Upper lobe of left lung (tissue), 6 donors: ENCODE data around the gene ATP1A1. TPM values are rescaled to one million over a fixed set of nuclear protein-coding genes. Genes with fewer than 3 reads are reported as not detected.
A peak's percentile ranks its signal among the peaks of the same experiment; 100 is the strongest.

Experiments
- ATAC-seq, 2 donors: fragments of 200-7000 bp; cut with Tn5 transposase; one replicate each; pipeline ENCODE4 v1.9.1; 2022; ENCODE audit warnings: mild to moderate bottlenecking in 2 of 2, moderate library complexity in 2 of 2; ENCODE audit not compliant: low FRiP score in 2 of 2
- DNase-seq, 2 donors: peaks; one replicate each; pipeline ENCODE4 v3.0.0-alpha.2; 2019 to 2020
- H3K27ac ChIP-seq, 4 donors: fragments of 200-600 bp; sonication (generic); one replicate each; pipeline ENCODE4 v1.5.1; 2016 to 2019
- H3K27me3 ChIP-seq, 4 donors: fragments of 200-600 bp; sonication (generic); one replicate each; pipeline ENCODE4 v1.5.1; 2017 to 2019
- H3K36me3 ChIP-seq, 4 donors: fragments of 200-600 bp; sonication (generic); one replicate each; pipeline ENCODE4 v1.5.1; 2016 to 2019
- H3K4me1 ChIP-seq, 4 donors: fragments of 200-600 bp; sonication (generic); one replicate each; pipeline ENCODE4 v1.5.1; 2018 to 2019
- H3K4me3 ChIP-seq, 4 donors: fragments of 200-600 bp; sonication (generic); one replicate each; pipeline ENCODE4 v1.5.1; 2017 to 2019; ENCODE audit warnings: mild to moderate bottlenecking in 2 of 4, moderate library complexity in 1 of 4
- H3K9me3 ChIP-seq, 4 donors: fragments of 200-600 bp; sonication (generic); one replicate each; pipeline ENCODE4 v1.5.1; 2018 to 2019
- CTCF ChIP-seq, 6 experiments: fragments of 450-650 bp in 4 of 6; fragments of 200-600 bp in 2 of 6; sonication (generic) in 2 of 6; IDR thresholded peaks; one replicate each; pipeline ENCODE4 v1.5.1; 2016 to 2019; ENCODE audit warnings: antibody characterized with exemption in 6 of 6
- EP300 ChIP-seq, 4 donors: sonication (generic); formaldehyde crosslinking; IDR thresholded peaks; one replicate each; pipeline ENCODE4 v1.5.1; 2017; ENCODE audit warnings: antibody characterized with exemption in 4 of 4, control low read depth in 2 of 4
- POLR2A ChIP-seq, 4 donors: fragments of 450-650 bp; IDR thresholded peaks; one replicate each; pipeline ENCODE4 v1.5.1; 2016 to 2017; ENCODE audit warnings: antibody characterized with exemption in 4 of 4, mild to moderate bottlenecking in 2 of 4
- POLR2AphosphoS5 ChIP-seq, 2 donors: sonication (generic); formaldehyde crosslinking; IDR thresholded peaks; one replicate each; pipeline ENCODE4 v1.5.1; 2017; ENCODE audit warnings: antibody characterized with exemption in 2 of 2
- WGBS, 2 donors: methylation state at CpG; one replicate each; pipeline ENCODE4 v1.1.5; 2017 to 2018; 5-methylcytosine and 5-hydroxymethylcytosine counted together
- total RNA-seq, 6 donors: library from RNA; depleted of rRNA in 4 of 6; stranded (reverse); fragments of >200 nt in 4 of 6; gene quantifications; one replicate each; pipeline versions ENCODE4 v1.1.0 to v1.2.1, GENCODE V29; 2016 to 2021
- donor health status: DM: no; HTN: no; CAD: no; lungs with moderate emphysema.
- donor health status: DM: no; HTN: yes; CAD: no; lungs with severe emphysema.

The ATP1A1 gene
- total RNA-seq, 6 donors from 2014 or later = 383 to 829 (median 696) TPM

GRCh38 chr1:116382857-116383483 is 9.9 kb downstream of the ATP1A1 start:
- Histone ChIP-seq H3K4me1 (peaks cover 58 to 82% (median 65%) of the 10 kb centered on the region in 4 donors), H3K27ac (peak overlapping the region in 2 of 4 donors; percentile 46 to 94), H3K9me3 (no peaks in the 10 kb centered on the region), H3K36me3 (peaks cover 15 to 46% (median 29%) of the 10 kb centered on the region in 4 donors), H3K27me3 (no peaks in the 10 kb centered on the region), H3K4me3 (no peak overlapping the region)
- DNase-seq (no peak), ATAC-seq (no peak)
- 70 to 72% methylated on average over 4 of the region's 4 CpGs for WGBS, 2 donors
- TF ChIP-seq POLR2AphosphoS5 (IDR thresholded peaks at IDR 0.05) (no peak), EP300 (IDR thresholded peaks at IDR 0.05) (no peak), CTCF (IDR thresholded peaks at IDR 0.05) (no peak), POLR2A (IDR thresholded peaks at IDR 0.05) (no peak)

- H3K27ac ChIP-seq = peak overlapping the region in 3 of 4 donors; percentile 10 to 50 (median 39)
- 50 to 67% methylated on average over 4 of the region's 4 CpGs for WGBS, 2 donors
Measured at GRCh38 chr1:116386042-116386441, 13.0 kb downstream of the ATP1A1 start.

GRCh38 chr1:116387551-116387950 is 14.5 kb downstream of the ATP1A1 start:
- ATAC-seq (no peak), DNase-seq (no peak)
- Histone ChIP-seq H3K36me3 (peaks cover 40 to 91% (median 74%) of the 10 kb centered on the region in 4 donors), H3K4me1 (peaks cover 15 to 59% (median 49%) of the 10 kb centered on the region in 4 donors), H3K27me3 (no peaks in the 10 kb centered on the region), H3K9me3 (no peaks in the 10 kb centered on the region), H3K27ac (peak overlapping the region in 1 of 4 donors; percentile 55), H3K4me3 (no peak overlapping the region)
- 89 to 95% methylated on average over 6 of the region's 6 CpGs for WGBS, 2 donors
- TF ChIP-seq POLR2A (IDR thresholded peaks at IDR 0.05) (no peak), POLR2AphosphoS5 (IDR thresholded peaks at IDR 0.05) (no peak), CTCF (IDR thresholded peaks at IDR 0.05) (no peak), EP300 (IDR thresholded peaks at IDR 0.05) (no peak)

More at GRCh38 chr1:116386042-116386441, 13.0 kb downstream of the ATP1A1 start:
- H3K27me3 ChIP-seq = no peaks in the 10 kb centered on the region
- peaks cover 30 to 68% (median 51%) of the 10 kb centered on the region in 4 donors for H3K4me1 ChIP-seq
- DNase-seq (peak in 1 of 2 donors; percentile 74), ATAC-seq (peak; percentile 56 to 74)
- no peak overlapping the region for H3K4me3 ChIP-seq
- H3K9me3 ChIP-seq = no peaks in the 10 kb centered on the region
- peaks cover 37 to 76% (median 60%) of the 10 kb centered on the region in 4 donors for H3K36me3 ChIP-seq
- TF ChIP-seq POLR2AphosphoS5 (IDR thresholded peaks at IDR 0.05) = peak in 1 of 2 donors; percentile 12
- TF ChIP-seq POLR2A (IDR thresholded peaks at IDR 0.05) = no peak
- peak in 1 of 4 donors; percentile 65 for TF ChIP-seq EP300 (IDR thresholded peaks at IDR 0.05)

GRCh38 chr1:116388122-116388521 is 15.1 kb downstream of the ATP1A1 start:
- Histone ChIP-seq H3K9me3 (no peaks in the 10 kb centered on the region), H3K4me1 (peaks cover 10 to 57% (median 47%) of the 10 kb centered on the region in 4 donors), H3K4me3 (no peak overlapping the region), H3K27ac (peak overlapping the region in 1 of 4 donors; percentile 55), H3K36me3 (peaks cover 43 to 97% (median 80%) of the 10 kb centered on the region in 4 donors), H3K27me3 (no peaks in the 10 kb centered on the region)
- ATAC-seq (no peak), DNase-seq (no peak)
- TF ChIP-seq POLR2A (IDR thresholded peaks at IDR 0.05) = no peak
- no peak for TF ChIP-seq POLR2AphosphoS5 (IDR thresholded peaks at IDR 0.05)
- no peak for TF ChIP-seq CTCF (IDR thresholded peaks at IDR 0.05)
- no peak for TF ChIP-seq EP300 (IDR thresholded peaks at IDR 0.05)
- WGBS, 2 donors = 84 to 92% methylated on average over 3 of the region's 3 CpGs

- Histone ChIP-seq H3K36me3 (peaks cover 51 to 99% (median 88%) of the 10 kb centered on the region in 4 donors), H3K4me3 (no peak overlapping the region), H3K4me1 (peaks cover under 1 to 52% (median 42%) of the 10 kb centered on the region in 4 donors), H3K27ac (peak overlapping the region in 1 of 4 donors; percentile 54), H3K9me3 (no peaks in the 10 kb centered on the region), H3K27me3 (no peaks in the 10 kb centered on the region)
- ATAC-seq (no peak), DNase-seq (no peak)
- TF ChIP-seq EP300 (IDR thresholded peaks at IDR 0.05) (no peak), POLR2AphosphoS5 (IDR thresholded peaks at IDR 0.05) (no peak), POLR2A (IDR thresholded peaks at IDR 0.05) (no peak), CTCF (IDR thresholded peaks at IDR 0.05) (no peak)
- WGBS, 2 donors = 66 to 80% methylated on average over 2 of the region's 2 CpGs
Measured at GRCh38 chr1:116389013-116389412, 16.0 kb downstream of the ATP1A1 start.
